SU-DHL-6 (cell line): Measurements from ENCODE around the gene ZDHHC6.
"Not testable (repeated sequence)": the region's sequence is repeated elsewhere in the genome, so short reads cannot be mapped to it uniquely, and the experiment has no call there.

ENCODE experiments used
- H2AFZ ChIP-seq: fragments of 200-600 bp; sonication (generic); 2 replicates; pipeline ENCODE4 v1.6.1; 2014; ENCODE audit warnings: low read depth, mild to moderate bottlenecking, moderate library complexity, mixed read lengths, antibody characterized with exemption, low read length; ENCODE audit not compliant: severe bottlenecking
- H3F3A ChIP-seq: fragments of 200-600 bp; shearing (Covaris generic); 2 replicates; pipeline ENCODE4 v1.6.0; 2016; ENCODE audit warnings: antibody characterized with exemption, mild to moderate bottlenecking; ENCODE audit not compliant: insufficient read depth
- H3K27ac ChIP-seq: fragments of 200-600 bp; sonication (generic); 2 replicates; pipeline ENCODE4 v1.5.1; 2016; ENCODE audit warnings: low read depth, mild to moderate bottlenecking, low read length, moderate library complexity, mixed read lengths
- H3K27me3 ChIP-seq: fragments of 200-600 bp; sonication (generic), shearing (Covaris generic); 2 replicates; pipeline ENCODE4 v1.6.0; 2014; ENCODE audit warnings: mild to moderate bottlenecking, low read length
- H3K36me3 ChIP-seq: fragments of 200-600 bp; sonication (generic); 2 replicates; pipeline ENCODE4 v1.6.1; 2014; ENCODE audit warnings: mild to moderate bottlenecking, low read length, mixed read lengths
- H3K4me2 ChIP-seq: fragments of 300-600, 200-600 bp; shearing (Covaris generic), sonication (generic); 2 replicates; pipeline ENCODE4 v1.6.0; 2014; ENCODE audit warnings: low read length, low read depth, mild to moderate bottlenecking; ENCODE audit not compliant: poor library complexity, severe bottlenecking
- H3K4me3 ChIP-seq: fragments of 200-600 bp; sonication (generic); 2 replicates; pipeline ENCODE4 v1.5.1; 2014; ENCODE audit warnings: antibody characterized with exemption, low read length, mild to moderate bottlenecking, mixed read lengths; ENCODE audit not compliant: insufficient read depth, poor library complexity, severe bottlenecking
- H3K79me2 ChIP-seq: fragments of 200-600 bp; sonication (generic); 2 replicates; pipeline ENCODE4 v1.6.1; 2014; ENCODE audit warnings: mild to moderate bottlenecking, low read length, moderate library complexity; ENCODE audit not compliant: insufficient read depth
- H3K9ac ChIP-seq: fragments of 200-600 bp; sonication (generic); 2 replicates; pipeline ENCODE4 v1.7.0; 2014; ENCODE audit warnings: mild to moderate bottlenecking, low read length
- H3K9me2 ChIP-seq: fragments of 200-600 bp; sonication (generic); replicated peaks from 2 replicates; pipeline ENCODE4 v1.6.1; 2014; ENCODE audit warnings: low read length; ENCODE audit not compliant: insufficient read depth
- H3K9me3 ChIP-seq: fragments of 200-600 bp; sonication (generic); 2 replicates; pipeline ENCODE4 v1.6.1; 2014; ENCODE audit warnings: low read length, mixed read lengths; ENCODE audit not compliant: insufficient read depth
- H4K20me1 ChIP-seq: fragments of 200-600 bp; sonication (generic); 2 replicates; pipeline ENCODE4 v1.6.1; 2014; ENCODE audit warnings: low read depth, mild to moderate bottlenecking, antibody characterized with exemption, low read length, moderate library complexity, mixed read lengths
- CTCF ChIP-seq: fragments of 200-600 bp; sonication (generic); IDR thresholded peaks from one replicate; pipeline ENCODE4 v1.5.1; 2017; ENCODE audit warnings: antibody characterized with exemption, mild to moderate bottlenecking, low read length, moderate library complexity; ENCODE audit not compliant: insufficient read depth, poor library complexity, severe bottlenecking
- EZH2phosphoT487 ChIP-seq: fragments of 200-600 bp; sonication (generic), shearing (Covaris generic); conservative IDR thresholded peaks from 2 replicates; pipeline ENCODE4 v1.6.1; 2018; ENCODE audit warnings: mild to moderate bottlenecking, antibody characterized with exemption, low read length, moderate library complexity, mixed read lengths

Gene ZDHHC6

GRCh38 chr10:112409299-112409698 lies 37.4 kb downstream of the ZDHHC6 start:
- Histone ChIP-seq H3K9me2 (no peaks in the 10 kb centered on the region), H3K27ac (no peak overlapping the region), H3F3A (no peaks in the 10 kb centered on the region), H3K27me3 (no peaks in the 10 kb centered on the region), H3K9me3 (no peaks in the 10 kb centered on the region), H3K9ac (no peak overlapping the region), H4K20me1 (no peaks in the 10 kb centered on the region), H3K4me2 (no peak overlapping the region), H3K79me2 (no peaks in the 10 kb centered on the region), H3K4me3 (no peak overlapping the region), H3K36me3 (peaks cover 4% of the 10 kb centered on the region; the same call in 1 of the 2 replicates), H2AFZ (no peak overlapping the region)
- no peak for TF ChIP-seq EZH2phosphoT487
- no peak for TF ChIP-seq CTCF

- H3K9me2 ChIP-seq, result no peaks in the 10 kb centered on the region
- no peak overlapping the region for H3K9ac ChIP-seq
- H3K36me3 ChIP-seq, result peaks cover 4% of the 10 kb centered on the region; the same call in 1 of the 2 replicates
- H3K79me2 ChIP-seq, result no peaks in the 10 kb centered on the region
- H2AFZ ChIP-seq, result no peak overlapping the region
- H3K27ac ChIP-seq, result no peak overlapping the region
- no peak overlapping the region for H3K4me2 ChIP-seq
- no peaks in the 10 kb centered on the region for H3K27me3 ChIP-seq
- no peaks in the 10 kb centered on the region for H4K20me1 ChIP-seq
- no peak overlapping the region for H3K4me3 ChIP-seq
- no peaks in the 10 kb centered on the region for H3F3A ChIP-seq
- H3K9me3 ChIP-seq, result no peaks in the 10 kb centered on the region
- TF ChIP-seq EZH2phosphoT487 (no peak), CTCF (no peak)
These were observed 39.0 kb downstream of the ZDHHC6 start for GRCh38 chr10:112407696-112408095.

GRCh38 chr10:112406806-112407205 lies 39.9 kb downstream of the ZDHHC6 start:
- not testable (repeated sequence) for H3F3A ChIP-seq, H3K9me2 ChIP-seq, H3K36me3 ChIP-seq, H3K9me3 ChIP-seq, H3K4me3 ChIP-seq, H3K79me2 ChIP-seq, H4K20me1 ChIP-seq, H3K9ac ChIP-seq, H3K27ac ChIP-seq, H3K4me2 ChIP-seq, H3K27me3 ChIP-seq, H2AFZ ChIP-seq

GRCh38 chr10:112404617-112405016 lies 42.1 kb downstream of the ZDHHC6 start:
- Histone ChIP-seq H3K9ac (no peak overlapping the region), H3K27ac (no peak overlapping the region), H3F3A (no peaks in the 10 kb centered on the region), H3K36me3 (peaks cover 4% of the 10 kb centered on the region; the same call in 1 of the 2 replicates), H3K79me2 (no peaks in the 10 kb centered on the region), H3K9me2 (no peaks in the 10 kb centered on the region), H3K4me3 (no peak overlapping the region), H3K27me3 (no peaks in the 10 kb centered on the region), H2AFZ (no peak overlapping the region), H4K20me1 (no peaks in the 10 kb centered on the region), H3K9me3 (no peaks in the 10 kb centered on the region), H3K4me2 (no peak overlapping the region)
- TF ChIP-seq CTCF (no peak), EZH2phosphoT487 (no peak)
